HUES48 (cell line): Measurements from ENCODE around the gene PCYOX1L.

Experiments
- H3K27ac ChIP-seq: one replicate; pipeline ENCODE4 v1.7.0; 2013; ENCODE audit warnings: low read depth, low read length, inconsistent platforms
- H3K27me3 ChIP-seq: 2 replicates; pipeline ENCODE4 v1.6.1; 2013; ENCODE audit warnings: mild to moderate bottlenecking, low read length; ENCODE audit not compliant: control insufficient read depth, insufficient read depth
- H3K36me3 ChIP-seq: 2 replicates; pipeline ENCODE4 v1.6.1; 2013; ENCODE audit warnings: low read length; ENCODE audit not compliant: control insufficient read depth, insufficient read depth
- H3K4me1 ChIP-seq: 2 replicates; pipeline ENCODE4 v1.6.1; 2013; ENCODE audit warnings: mild to moderate bottlenecking, low read length; ENCODE audit not compliant: control insufficient read depth, insufficient read depth
- H3K4me3 ChIP-seq: 2 replicates; pipeline ENCODE4 v1.5.1; 2013; ENCODE audit warnings: mild to moderate bottlenecking, low read depth, low read length
- H3K9ac ChIP-seq: 2 replicates; pipeline ENCODE4 v1.6.1; 2013; ENCODE audit warnings: mild to moderate bottlenecking, low read depth, low read length, moderate library complexity
- H3K9me3 ChIP-seq: 2 replicates; pipeline ENCODE4 v1.6.1; 2013; ENCODE audit warnings: low read length; ENCODE audit not compliant: control insufficient read depth, insufficient read depth

PCYOX1L gene

DNA sequence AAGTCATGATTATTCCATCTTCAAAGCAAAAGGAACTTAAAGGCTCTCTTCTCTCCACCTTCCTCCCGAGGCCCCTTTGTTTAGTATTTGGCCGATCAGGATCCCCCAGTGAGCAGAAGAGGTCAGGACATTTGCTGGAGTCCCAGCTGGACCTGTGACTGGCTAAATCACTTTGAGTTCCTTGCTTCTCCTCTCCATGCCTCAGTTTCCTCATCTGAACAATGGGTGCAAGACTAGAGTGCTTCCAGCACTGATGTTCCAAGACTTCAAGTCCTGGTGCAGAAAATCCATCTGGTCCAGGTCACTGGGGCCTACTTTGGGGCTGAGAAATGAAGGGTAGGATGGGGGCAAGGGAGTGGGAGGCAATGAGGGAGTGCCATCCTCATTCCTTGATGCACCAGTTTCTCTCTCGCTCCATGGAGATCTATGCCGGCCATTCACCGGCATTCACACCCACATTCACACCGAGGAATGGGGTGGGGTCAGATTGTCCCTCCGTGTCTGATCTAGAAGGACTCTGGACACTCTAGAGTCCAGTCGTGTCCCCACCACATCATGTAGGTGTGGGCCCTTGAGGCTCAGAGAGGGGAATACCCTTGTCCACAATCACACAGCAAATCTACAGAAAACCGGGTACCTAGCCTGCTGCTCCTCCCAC, 60.0 kb downstream of the PCYOX1L start:
- Histone ChIP-seq H3K36me3 (no peaks in the 10 kb centered on the region), H3K27me3 (no peaks in the 10 kb centered on the region), H3K4me1 (peaks cover 18% of the 10 kb centered on the region), H3K4me3 (no peak overlapping the region), H3K27ac (no peak overlapping the region), H3K9ac (no peak overlapping the region), H3K9me3 (no peaks in the 10 kb centered on the region)

DNA sequence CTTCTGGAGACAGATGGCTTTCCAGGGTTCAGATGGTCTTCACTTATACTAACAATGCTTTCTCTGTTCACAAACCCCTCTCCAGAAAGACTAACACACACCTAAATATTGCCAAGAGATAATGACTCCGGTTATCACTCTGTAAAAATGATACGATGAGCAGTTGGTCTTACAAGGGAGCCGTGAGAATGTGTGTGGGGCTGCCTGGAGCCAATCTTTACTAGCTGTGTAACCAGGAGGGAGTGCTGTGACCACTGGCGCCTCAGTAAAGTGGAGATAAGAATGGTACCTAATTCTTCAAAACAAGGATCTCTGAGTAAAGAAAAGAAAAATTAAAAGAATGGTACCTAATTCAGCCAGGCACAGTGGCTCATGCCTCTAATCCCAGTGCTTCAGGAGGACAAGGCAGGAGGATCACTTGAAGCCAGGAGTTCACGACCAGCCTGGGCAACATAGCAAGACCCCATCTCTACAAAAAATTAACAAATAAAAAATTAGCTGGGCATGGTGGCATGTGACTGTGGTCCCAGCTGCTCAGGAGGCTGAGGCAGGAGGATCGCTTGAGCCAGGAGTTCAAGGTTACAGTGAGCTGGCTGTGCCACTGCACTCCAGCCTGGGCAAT, 61.2 kb downstream of the PCYOX1L start:
- H3K4me1 ChIP-seq = peaks cover 28% of the 10 kb centered on the region
- H3K9ac ChIP-seq = no peak overlapping the region
- no peak overlapping the region for H3K27ac ChIP-seq
- no peaks in the 10 kb centered on the region for H3K36me3 ChIP-seq
- no peaks in the 10 kb centered on the region for H3K27me3 ChIP-seq
- no peaks in the 10 kb centered on the region for H3K9me3 ChIP-seq
- no peak overlapping the region for H3K4me3 ChIP-seq
